ENCODE data around the gene ZNF418.
"Not testable (repeated sequence)": the region's sequence is repeated elsewhere in the genome, so short reads cannot be mapped to it uniquely, and the experiment has no call there.

DNA sequence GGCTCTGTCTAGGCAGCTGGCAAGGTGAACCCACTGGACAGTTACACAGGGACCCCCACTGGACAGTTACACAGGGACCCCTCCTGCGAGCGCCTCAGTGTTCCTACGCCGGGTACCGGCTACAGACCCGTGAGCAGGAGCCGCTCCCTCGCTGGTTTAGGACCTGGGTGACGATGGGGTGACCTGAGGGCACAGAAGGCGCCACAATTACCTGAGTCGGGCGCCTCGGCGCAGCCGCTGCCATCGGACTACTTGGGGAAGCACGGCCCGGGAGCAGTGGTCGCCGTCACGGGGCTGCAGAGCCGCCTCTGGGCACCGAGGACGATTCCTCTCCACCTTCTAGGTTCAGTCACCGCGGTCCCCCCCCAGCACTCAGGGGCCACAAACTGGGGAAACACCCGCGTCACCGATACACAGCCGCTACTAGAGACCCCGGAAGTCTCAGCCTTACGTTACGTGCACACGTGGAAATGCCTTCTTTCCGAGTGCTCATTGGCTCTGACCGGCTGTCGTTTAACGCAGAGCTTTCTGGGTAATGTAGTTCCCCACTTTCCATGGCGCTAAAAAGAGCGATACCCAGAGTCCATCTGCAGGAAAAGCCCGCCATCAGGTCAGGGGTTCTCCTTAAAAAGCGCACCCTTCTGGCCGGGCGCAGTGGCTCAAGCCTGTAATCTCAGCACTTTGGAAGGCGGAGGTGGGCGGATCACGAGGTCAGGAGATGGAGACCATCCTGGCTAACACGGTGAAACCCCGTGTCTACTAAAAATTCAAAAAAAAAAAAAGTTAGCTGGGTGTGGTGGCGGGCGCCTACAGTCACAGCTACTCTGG is 18.8 kb downstream of the ZNF418 start, which contains the start of gene ZNF417:
- TF ChIP-seq, protein P1, sequence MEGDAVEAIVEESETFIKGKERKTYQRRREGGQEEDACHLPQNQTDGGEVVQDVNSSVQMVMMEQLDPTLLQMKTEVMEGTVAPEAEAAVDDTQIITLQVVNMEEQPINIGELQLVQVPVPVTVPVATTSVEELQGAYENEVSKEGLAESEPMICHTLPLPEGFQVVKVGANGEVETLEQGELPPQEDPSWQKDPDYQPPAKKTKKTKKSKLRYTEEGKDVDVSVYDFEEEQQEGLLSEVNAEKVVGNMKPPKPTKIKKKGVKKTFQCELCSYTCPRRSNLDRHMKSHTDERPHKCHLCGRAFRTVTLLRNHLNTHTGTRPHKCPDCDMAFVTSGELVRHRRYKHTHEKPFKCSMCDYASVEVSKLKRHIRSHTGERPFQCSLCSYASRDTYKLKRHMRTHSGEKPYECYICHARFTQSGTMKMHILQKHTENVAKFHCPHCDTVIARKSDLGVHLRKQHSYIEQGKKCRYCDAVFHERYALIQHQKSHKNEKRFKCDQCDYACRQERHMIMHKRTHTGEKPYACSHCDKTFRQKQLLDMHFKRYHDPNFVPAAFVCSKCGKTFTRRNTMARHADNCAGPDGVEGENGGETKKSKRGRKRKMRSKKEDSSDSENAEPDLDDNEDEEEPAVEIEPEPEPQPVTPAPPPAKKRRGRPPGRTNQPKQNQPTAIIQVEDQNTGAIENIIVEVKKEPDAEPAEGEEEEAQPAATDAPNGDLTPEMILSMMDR (conservative IDR thresholded peaks at IDR 0.05; ENCODE audit: low read depth, low read length) = peak; percentile 43
- TF ChIP-seq EZH2 (IDR thresholded peaks at IDR 0.05; ENCODE audit: low read length, unreplicated experiment); EZH2phosphoT487 (IDR thresholded peaks at IDR 0.05; ENCODE audit: borderline replicate concordance, low read length): not testable (repeated sequence)
